Choroid plexus epithelial cell (primary cell): ENCODE results near the gene OCEL1.

ENCODE experiments used
- DNase-seq: peaks from one replicate; pipeline ENCODE4 v3.0.0-alpha.2; 2010; ENCODE audit warnings: low read depth
- H3K4me3 ChIP-seq: 2 replicates; pipeline ENCODE4 v1.5.1; 2011; ENCODE audit warnings: low read depth, mild to moderate bottlenecking, control low read depth, low read length, moderate library complexity
- TF ChIP-seq, protein P1 (sequence below): conservative IDR thresholded peaks from 2 replicates; pipeline ENCODE4 v1.5.1; 2011; ENCODE audit warnings: low read depth, mild to moderate bottlenecking, control low read depth, inconsistent platforms, low read length, moderate library complexity

OCEL1 gene

DNA sequence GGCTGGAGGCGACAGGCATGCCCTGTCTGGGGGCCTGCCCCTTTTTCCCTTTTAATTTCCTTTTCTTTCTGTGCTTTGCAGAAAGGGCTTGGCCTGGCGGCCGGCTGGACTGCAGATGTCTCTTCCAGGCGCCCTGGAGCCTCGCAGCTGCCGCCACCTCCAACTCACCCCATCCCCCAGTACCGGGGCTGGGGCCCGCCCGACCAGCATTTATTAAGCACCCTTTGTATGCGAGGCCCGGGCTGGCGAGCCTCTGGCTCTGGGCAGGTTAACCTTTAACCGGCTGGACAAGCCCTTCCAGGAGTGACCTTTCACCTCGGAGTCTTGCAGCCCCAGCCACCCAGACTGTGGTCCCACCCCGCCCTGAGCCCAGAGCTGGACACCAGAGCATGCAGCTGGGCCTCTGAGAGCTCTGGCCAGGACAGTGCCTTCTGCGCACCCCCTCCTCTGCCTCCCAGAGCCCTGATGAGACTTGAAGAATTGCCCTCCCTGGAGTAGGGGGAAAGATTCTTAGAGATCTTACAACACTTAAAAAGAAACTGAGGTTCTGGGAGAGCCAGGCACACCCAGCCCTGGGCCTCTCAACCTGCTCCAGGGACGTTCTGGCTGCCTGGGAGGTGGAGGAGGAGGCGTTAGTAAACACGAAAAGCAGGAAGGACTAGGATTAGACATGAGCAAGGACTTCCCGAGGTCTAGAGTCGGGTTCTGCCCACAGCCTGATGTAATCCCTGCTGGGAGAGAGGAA, 20.8 kb downstream of the OCEL1 start:
- peak; percentile 70 for DNase-seq
- peak overlapping the region; percentile 57 for H3K4me3 ChIP-seq

DNA sequence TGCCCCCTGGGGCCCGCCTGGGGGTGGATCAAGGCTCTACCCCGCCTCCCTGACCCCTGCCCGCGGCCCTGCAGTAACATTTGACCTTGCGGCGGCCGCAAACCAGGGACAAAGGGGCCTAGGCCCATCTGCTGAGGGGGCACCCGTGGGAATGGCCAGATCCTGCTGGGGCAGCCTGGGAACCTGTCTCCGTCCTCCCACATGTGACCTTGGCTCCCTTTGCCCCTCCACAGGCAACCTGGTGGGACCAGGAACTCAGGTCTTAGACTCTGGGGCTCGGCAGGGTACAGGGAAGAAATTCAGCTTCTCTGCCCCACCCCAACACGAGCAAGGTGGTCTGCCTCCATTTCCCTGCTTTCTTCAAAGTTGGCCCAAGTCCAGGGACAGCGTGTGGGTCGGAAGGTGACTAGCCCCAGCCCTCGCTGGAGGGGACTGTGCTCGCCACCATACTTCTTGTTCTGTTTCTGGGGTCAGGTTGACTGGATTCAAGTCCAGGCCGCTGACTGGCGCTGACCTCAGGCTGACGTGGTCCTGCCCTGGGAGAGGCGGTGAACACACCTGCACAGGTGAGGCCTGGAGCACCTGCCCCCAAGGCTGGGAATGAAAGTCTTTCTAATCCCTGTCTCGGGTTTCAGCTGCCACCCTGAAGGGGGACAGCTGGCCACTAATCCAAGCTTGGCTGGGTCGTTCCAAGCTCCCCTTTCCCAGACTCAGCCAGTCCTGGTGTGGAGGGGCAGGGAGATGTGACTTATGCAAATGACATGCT, 22.2 kb downstream of the OCEL1 start:
- no peak overlapping the region for H3K4me3 ChIP-seq
- DNase-seq = no peak
- TF ChIP-seq, protein P1, sequence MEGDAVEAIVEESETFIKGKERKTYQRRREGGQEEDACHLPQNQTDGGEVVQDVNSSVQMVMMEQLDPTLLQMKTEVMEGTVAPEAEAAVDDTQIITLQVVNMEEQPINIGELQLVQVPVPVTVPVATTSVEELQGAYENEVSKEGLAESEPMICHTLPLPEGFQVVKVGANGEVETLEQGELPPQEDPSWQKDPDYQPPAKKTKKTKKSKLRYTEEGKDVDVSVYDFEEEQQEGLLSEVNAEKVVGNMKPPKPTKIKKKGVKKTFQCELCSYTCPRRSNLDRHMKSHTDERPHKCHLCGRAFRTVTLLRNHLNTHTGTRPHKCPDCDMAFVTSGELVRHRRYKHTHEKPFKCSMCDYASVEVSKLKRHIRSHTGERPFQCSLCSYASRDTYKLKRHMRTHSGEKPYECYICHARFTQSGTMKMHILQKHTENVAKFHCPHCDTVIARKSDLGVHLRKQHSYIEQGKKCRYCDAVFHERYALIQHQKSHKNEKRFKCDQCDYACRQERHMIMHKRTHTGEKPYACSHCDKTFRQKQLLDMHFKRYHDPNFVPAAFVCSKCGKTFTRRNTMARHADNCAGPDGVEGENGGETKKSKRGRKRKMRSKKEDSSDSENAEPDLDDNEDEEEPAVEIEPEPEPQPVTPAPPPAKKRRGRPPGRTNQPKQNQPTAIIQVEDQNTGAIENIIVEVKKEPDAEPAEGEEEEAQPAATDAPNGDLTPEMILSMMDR = no peak

More for the DNA sequence above, 20.8 kb downstream of the OCEL1 start:
- TF ChIP-seq, protein P1 = no peak

DNA sequence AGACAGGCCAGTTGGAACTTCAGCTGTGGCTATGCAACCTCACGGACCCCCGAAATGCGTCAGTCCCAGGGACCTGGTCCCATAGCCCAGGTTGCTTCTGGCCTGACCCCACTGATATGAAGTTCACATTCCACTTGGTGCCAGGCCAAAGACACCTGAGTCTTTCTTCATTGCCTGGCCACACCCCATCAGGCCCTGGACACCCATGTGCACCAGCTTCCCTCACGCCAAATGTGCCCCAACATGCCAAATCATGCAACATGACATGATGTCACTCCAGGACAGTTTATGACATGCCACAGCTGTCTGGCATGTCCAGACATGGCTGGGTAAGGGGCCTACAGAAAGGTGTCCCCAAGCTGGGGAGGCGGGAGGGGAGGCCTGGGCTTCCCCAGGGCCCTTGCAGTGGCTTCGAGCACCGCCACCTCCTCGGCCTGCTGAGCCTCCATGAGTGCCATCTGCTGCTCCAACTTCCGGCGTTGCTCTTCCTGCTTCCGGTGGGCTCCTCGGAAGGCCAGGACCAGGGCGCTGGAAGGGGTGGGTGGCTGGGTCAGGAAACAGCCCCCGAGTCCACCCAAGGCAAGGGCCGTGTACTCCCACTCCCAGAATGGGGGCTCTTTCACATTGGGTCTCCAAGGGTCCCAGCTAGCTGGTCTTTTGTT, 24.0 kb downstream of the OCEL1 start:
- no peak for DNase-seq
- TF ChIP-seq, protein P1 = no peak
- H3K4me3 ChIP-seq = no peak overlapping the region

DNA sequence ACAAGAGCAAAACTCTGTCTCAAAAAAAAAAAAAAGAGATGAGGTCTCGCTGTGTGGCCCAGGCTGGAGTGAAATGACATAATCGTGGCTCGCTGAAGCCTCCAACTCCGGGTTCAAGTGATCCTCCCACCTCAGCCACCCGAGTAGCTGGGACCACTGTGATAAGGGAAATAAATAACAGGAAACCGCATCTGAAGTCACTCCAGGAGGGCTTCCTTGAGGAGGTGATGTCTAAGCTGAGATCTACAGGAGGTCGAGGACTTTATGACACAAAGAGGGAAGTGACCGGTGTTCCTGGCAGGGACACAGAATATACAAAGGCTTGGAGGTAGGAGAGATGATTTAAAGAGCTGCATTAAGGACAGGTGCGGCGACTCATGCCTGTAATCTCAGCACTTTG, 28.6 kb downstream of the OCEL1 start:
- DNase-seq = no peak
- H3K4me3 ChIP-seq = no peak overlapping the region
- TF ChIP-seq, protein P1 = no peak

DNA sequence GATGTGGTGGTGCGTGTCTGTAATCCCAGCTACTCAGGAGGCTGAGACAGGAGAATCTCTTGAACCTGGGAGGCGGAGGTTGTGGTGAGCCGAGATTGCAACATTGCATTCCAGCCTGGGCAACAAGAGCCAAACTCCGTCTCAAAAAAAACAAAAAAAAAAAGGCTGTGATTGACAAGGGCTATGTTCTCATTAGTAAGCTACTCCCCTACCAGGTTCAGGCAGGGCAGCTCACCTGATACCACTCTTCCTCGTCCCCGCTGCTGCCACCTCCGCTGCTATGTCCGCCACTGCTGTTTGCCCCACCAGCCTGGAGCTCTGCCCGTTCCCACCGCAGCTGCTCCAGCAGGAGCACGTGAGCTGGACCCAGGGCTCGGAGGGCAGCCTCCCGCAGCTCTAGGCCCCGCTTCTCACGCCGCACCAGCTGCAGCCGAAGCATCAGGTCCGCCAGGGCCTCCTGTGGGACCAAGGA, 29.2 kb downstream of the OCEL1 start:
- TF ChIP-seq, protein P1 = no peak
- peak; percentile 68 for DNase-seq
- H3K4me3 ChIP-seq = no peak overlapping the region

DNA sequence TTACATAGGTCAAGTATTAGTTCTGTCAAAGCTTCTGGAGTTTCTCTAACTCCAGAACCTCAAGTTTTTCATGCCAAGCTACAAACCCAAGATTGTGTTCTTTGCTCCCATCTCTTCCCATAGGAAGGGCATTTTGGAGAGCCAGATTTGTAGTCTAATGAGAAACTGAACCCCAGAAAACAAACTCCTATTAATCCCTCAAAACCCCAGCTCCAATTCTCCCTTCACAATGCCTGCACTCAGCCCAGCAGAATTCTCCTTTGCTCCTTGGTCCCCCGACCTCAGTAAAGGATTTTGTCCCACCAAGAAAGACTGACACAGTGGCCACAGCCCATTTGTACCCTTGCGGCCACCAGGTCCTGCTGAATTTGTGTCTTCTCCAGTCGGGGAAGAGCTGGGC, 30.1 kb downstream of the OCEL1 start:
- no peak for DNase-seq
- TF ChIP-seq, protein P1 = no peak
- H3K4me3 ChIP-seq = no peak overlapping the region
